ENCODE measurements around the gene RPL10A. TPM values are rescaled to one million over a fixed set of nuclear protein-coding genes. Genes with fewer than 3 reads are reported as not detected.

The RPL10A gene
- polyA plus RNA-seq, 1 of the 3 experiments (the other 2 are of a cell fraction), result 3,548 TPM

DNA sequence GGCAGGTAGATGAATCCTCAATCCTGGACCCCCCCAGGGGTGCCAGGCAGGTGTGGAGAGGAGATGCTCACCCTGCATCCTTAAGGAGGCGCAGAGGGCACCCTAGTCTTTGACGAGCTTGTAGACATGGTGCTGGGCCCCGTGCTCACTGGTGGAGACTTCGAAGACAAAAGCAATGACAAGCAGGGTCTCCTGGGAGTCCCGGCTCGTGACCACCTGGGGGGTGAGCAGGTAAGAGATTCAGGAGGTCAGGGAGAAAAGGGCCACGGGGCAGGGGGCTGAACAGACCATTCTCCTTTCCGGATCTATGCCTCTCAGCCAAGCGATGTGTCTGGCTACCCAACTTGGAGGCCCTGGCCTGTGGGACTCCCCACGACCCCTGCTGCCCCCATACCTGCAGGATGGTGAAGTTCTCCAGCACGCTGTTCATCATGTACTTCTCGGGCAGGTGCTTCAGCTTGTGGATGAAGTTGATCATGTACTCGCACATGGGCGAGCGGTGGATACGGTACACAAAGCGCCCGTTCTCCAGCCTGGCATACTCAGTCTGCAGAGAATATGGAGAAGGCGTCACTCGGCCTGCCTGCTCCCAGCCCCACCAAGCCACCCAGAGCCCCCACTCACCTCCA, 6.9 kb downstream of the RPL10A start:
- no peak overlapping the region for H3K9ac ChIP-seq
- H3F3A ChIP-seq (replicated peaks; ENCODE audit: insufficient read depth), result peaks cover 37% of the 10 kb centered on the region
- peaks cover 16 to 19% of the 10 kb centered on the region in 2 experiments; a peak in 3 of 4 replicates for H3K4me1 ChIP-seq (ENCODE audit: control insufficient read depth in 1 of 2, insufficient read depth in 2 of 2, low read depth in 1 of 2, low read length in 1 of 2)
- no peaks in the 10 kb centered on the region for H3K9me2 ChIP-seq
- H4K20me1 ChIP-seq (ENCODE audit: insufficient read depth), result peaks cover 32% of the 10 kb centered on the region
- no peak overlapping the region for H3K4me2 ChIP-seq
- POLR2A ChIA-PET, result interaction anchor here (1.7 kb wide), 1 partner anchor 17 kb away, joined by 6 read pairs; no protein-coding TSS in a partner anchor
- no peak overlapping the region for H3K4me3 ChIP-seq (ENCODE audit: low read depth in 2 of 2, low read length in 1 of 2)
- CTCF ChIA-PET, result no interaction called here
- H3K79me2 ChIP-seq (ENCODE audit: insufficient read depth), result peaks cover 19% of the 10 kb centered on the region
- H3K27ac ChIP-seq (ENCODE audit: low read depth in 2 of 2, low read length in 1 of 2), result no peak overlapping the region
- H3K27me3 ChIP-seq (ENCODE audit: insufficient read depth), result no peaks in the 10 kb centered on the region
- H3K36me3 ChIP-seq (replicated peaks in 1 of 2; ENCODE audit: control insufficient read depth in 1 of 2, insufficient read depth in 2 of 2, low read length in 1 of 2), result peaks cover 22% of the 10 kb centered on the region in 2 experiments
- 93% methylated on average over 14 of the region's 20 CpGs for WGBS (ENCODE audit: low lambda C conversion rate)
- no peak for DNase-seq
- TF ChIP-seq EZH2phosphoT487 (IDR thresholded peaks at IDR 0.05; ENCODE audit: borderline replicate concordance, low read depth) (no peak), ELF1 (IDR thresholded peaks at IDR 0.05) (no peak), NFIC (IDR thresholded peaks at IDR 0.05; ENCODE audit: borderline replicate concordance) (no peak), YY1 (IDR thresholded peaks at IDR 0.05; ENCODE audit: low read depth) (no peak), SMC3 (IDR thresholded peaks at IDR 0.05; ENCODE audit: low read depth, low read length) (no peak), EP300 (IDR thresholded peaks at IDR 0.05; ENCODE audit: borderline replicate concordance in 1 of 2, low read depth in 1 of 2, low read length in 1 of 2) (no peak), FOXJ3 (CRISPR knock-in tag; IDR thresholded peaks at IDR 0.05) (no peak), RXRA (IDR thresholded peaks at IDR 0.05; ENCODE audit: borderline replicate concordance, low read depth) (no peak), NRF1 (IDR thresholded peaks at IDR 0.05; ENCODE audit: low read depth, low read length) (no peak), RAD21 (IDR thresholded peaks at IDR 0.05; ENCODE audit: low read length) (no peak), FOSL2 (IDR thresholded peaks at IDR 0.05; ENCODE audit: borderline replicate concordance, low read depth) (no peak), TEAD4 (IDR thresholded peaks at IDR 0.05; ENCODE audit: borderline replicate concordance, insufficient read depth) (no peak), GABPA (IDR thresholded peaks at IDR 0.05; ENCODE audit: low read depth) (no peak), MXI1 (IDR thresholded peaks at IDR 0.05; ENCODE audit: low read depth, low read length) (no peak)
- TF ChIP-seq, protein P1, sequence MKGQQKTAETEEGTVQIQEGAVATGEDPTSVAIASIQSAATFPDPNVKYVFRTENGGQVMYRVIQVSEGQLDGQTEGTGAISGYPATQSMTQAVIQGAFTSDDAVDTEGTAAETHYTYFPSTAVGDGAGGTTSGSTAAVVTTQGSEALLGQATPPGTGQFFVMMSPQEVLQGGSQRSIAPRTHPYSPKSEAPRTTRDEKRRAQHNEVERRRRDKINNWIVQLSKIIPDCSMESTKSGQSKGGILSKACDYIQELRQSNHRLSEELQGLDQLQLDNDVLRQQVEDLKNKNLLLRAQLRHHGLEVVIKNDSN (IDR thresholded peaks at IDR 0.05; ENCODE audit: borderline replicate concordance, low read depth), result no peak
- no peaks in the 10 kb centered on the region for H3K9me3 ChIP-seq
- H2AFZ ChIP-seq (ENCODE audit: low read depth), result no peak overlapping the region

DNA sequence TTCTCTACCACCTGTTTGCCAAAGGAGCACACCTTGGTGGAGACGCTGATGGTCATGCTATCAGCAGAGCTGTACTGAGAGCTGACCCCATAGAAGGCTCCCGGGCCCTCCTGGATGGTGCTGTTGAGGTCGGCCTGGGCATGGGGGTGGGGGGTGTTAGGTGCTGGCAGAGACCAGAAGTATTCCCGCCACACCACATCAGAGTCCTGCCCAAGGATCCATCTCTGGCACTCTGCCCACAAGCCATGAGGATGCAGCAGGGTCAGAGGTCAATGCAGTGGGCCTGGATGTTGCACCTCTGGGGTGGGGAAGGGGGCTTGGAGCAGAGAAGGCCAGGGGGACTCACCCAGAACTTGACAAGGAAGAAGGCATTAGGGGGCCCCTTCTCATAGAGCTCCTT, 7.4 kb downstream of the RPL10A start:
- no peaks in the 10 kb centered on the region for H3K27me3 ChIP-seq (ENCODE audit: insufficient read depth)
- no peak overlapping the region for H3K4me3 ChIP-seq (ENCODE audit: low read depth in 2 of 2, low read length in 1 of 2)
- POLR2A ChIA-PET, result interaction anchor here (1.7 kb wide), 1 partner anchor 16 kb away, joined by 6 read pairs; no protein-coding TSS in a partner anchor
- peaks cover 14% of the 10 kb centered on the region for H3K79me2 ChIP-seq (ENCODE audit: insufficient read depth)
- CTCF ChIA-PET, result no interaction called here
- H3K9me3 ChIP-seq, result no peaks in the 10 kb centered on the region
- 95% methylated on average over 4 of the region's 4 CpGs for WGBS (ENCODE audit: low lambda C conversion rate)
- H3K27ac ChIP-seq (ENCODE audit: low read depth in 2 of 2, low read length in 1 of 2), result no peak overlapping the region
- no peak overlapping the region for H3K4me2 ChIP-seq
- H3K36me3 ChIP-seq (replicated peaks in 1 of 2; ENCODE audit: control insufficient read depth in 1 of 2, insufficient read depth in 2 of 2, low read length in 1 of 2), result peaks cover 17% of the 10 kb centered on the region in 2 experiments
- peaks cover 27% of the 10 kb centered on the region for H4K20me1 ChIP-seq (ENCODE audit: insufficient read depth)
- H3K9ac ChIP-seq, result no peak overlapping the region
- peaks cover 32% of the 10 kb centered on the region for H3F3A ChIP-seq (replicated peaks; ENCODE audit: insufficient read depth)
- no peak for TF ChIP-seq TEAD4 (IDR thresholded peaks at IDR 0.05; ENCODE audit: borderline replicate concordance, insufficient read depth)
- no peak for TF ChIP-seq YY1 (IDR thresholded peaks at IDR 0.05; ENCODE audit: low read depth)
- no peak overlapping the region for H2AFZ ChIP-seq (ENCODE audit: low read depth)
- peaks cover 11 to 14% of the 10 kb centered on the region in 2 experiments; a peak in 3 of 4 replicates for H3K4me1 ChIP-seq (ENCODE audit: control insufficient read depth in 1 of 2, insufficient read depth in 2 of 2, low read depth in 1 of 2, low read length in 1 of 2)
- no peak for DNase-seq
- H3K9me2 ChIP-seq, result no peaks in the 10 kb centered on the region

Data from SK-N-SH (cell line).